Muscle layer of duodenum (tissue), 2 donors: ENCODE measurements around the gene SORCS2.
"Not testable (repeated sequence)": the region's sequence is repeated elsewhere in the genome, so short reads cannot be mapped to it uniquely, and the experiment has no call there.

Experiments used
- H3K27ac ChIP-seq: one replicate; pipeline ENCODE4 v1.7.0; 2013; ENCODE audit warnings: mild to moderate bottlenecking, low read length
- H3K27me3 ChIP-seq: one replicate; pipeline ENCODE4 v1.7.0; 2013; ENCODE audit warnings: low read depth, mild to moderate bottlenecking, control low read depth, low read length
- H3K36me3 ChIP-seq, 2 donors: one replicate each; pipeline ENCODE4 v1.7.0; 2013; ENCODE audit warnings: low read length in 2 of 2, control low read depth in 1 of 2, mild to moderate bottlenecking in 1 of 2; ENCODE audit not compliant: insufficient read depth in 2 of 2, control insufficient read depth in 1 of 2
- H3K4me1 ChIP-seq, 2 donors: one replicate each; pipeline ENCODE4 v1.7.0; 2013; ENCODE audit warnings: low read length in 2 of 2, mild to moderate bottlenecking in 2 of 2, control low read depth in 1 of 2, moderate library complexity in 1 of 2; ENCODE audit not compliant: insufficient read depth in 2 of 2, control insufficient read depth in 1 of 2
- H3K4me3 ChIP-seq, 2 donors: one replicate each; pipeline ENCODE4 v1.7.0; 2013; ENCODE audit warnings: low read length in 2 of 2, low read depth in 1 of 2, mild to moderate bottlenecking in 1 of 2
- H3K9me3 ChIP-seq, 2 donors: one replicate each; pipeline ENCODE4 v1.7.0; 2013; ENCODE audit warnings: low read length in 2 of 2, control low read depth in 1 of 2, mild to moderate bottlenecking in 1 of 2; ENCODE audit not compliant: control insufficient read depth in 1 of 2
- donor health status: healthy.

The SORCS2 gene

GRCh38 chr4:7442574-7443162 lies 250.3 kb downstream of the SORCS2 start:
- Histone ChIP-seq H3K4me3 (no peak overlapping the region), H3K9me3 (no peaks in the 10 kb centered on the region), H3K36me3 (no peaks in the 10 kb centered on the region), H3K27me3 (no peaks in the 10 kb centered on the region), H3K4me1 (no peaks in the 10 kb centered on the region), H3K27ac (no peak overlapping the region)

- Histone ChIP-seq H3K36me3 (no peaks in the 10 kb centered on the region), H3K4me1 (no peaks in the 10 kb centered on the region), H3K9me3 (no peaks in the 10 kb centered on the region), H3K27me3 (no peaks in the 10 kb centered on the region), H3K4me3 (no peak overlapping the region), H3K27ac (no peak overlapping the region)
Observed at GRCh38 chr4:7444314-7444713, 252.0 kb downstream of the SORCS2 start.

- H3K4me1 ChIP-seq, result no peaks in the 10 kb centered on the region
- no peak overlapping the region for H3K4me3 ChIP-seq
- H3K27me3 ChIP-seq, result no peaks in the 10 kb centered on the region
- H3K9me3 ChIP-seq, result no peaks in the 10 kb centered on the region
- no peak overlapping the region for H3K27ac ChIP-seq
- no peaks in the 10 kb centered on the region for H3K36me3 ChIP-seq
Observed at GRCh38 chr4:7444731-7445130, 252.4 kb downstream of the SORCS2 start.

DNA sequence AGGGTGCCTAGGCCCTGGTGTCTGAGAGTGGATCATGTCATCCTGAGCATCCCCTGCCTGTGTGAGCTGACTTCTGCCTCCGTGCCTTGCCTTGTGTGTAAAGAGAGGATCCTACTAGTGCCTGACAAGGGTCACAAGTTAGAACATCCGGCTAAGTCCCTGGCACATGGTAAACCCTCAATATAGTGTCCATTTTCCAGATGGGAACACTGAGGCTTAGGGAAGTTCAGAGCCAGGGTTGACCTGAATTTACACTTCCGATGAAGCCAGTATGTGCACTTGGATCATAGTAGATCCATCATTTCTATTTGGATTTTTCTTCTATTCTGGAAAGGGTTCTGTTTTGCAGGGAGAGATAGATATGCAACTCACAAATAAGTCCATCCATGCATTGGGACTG lies 254.9 kb downstream of the SORCS2 start:
- Histone ChIP-seq H3K9me3 (no peaks in the 10 kb centered on the region), H3K4me3 (no peak overlapping the region), H3K27ac (no peak overlapping the region), H3K36me3 (no peaks in the 10 kb centered on the region), H3K4me1 (no peaks in the 10 kb centered on the region), H3K27me3 (no peaks in the 10 kb centered on the region)

GRCh38 chr4:7448036-7448435 lies 255.7 kb downstream of the SORCS2 start:
- H3K4me1 ChIP-seq, result no peaks in the 10 kb centered on the region
- no peaks in the 10 kb centered on the region for H3K9me3 ChIP-seq
- H3K27ac ChIP-seq, result no peak overlapping the region
- H3K36me3 ChIP-seq, result no peaks in the 10 kb centered on the region
- no peaks in the 10 kb centered on the region for H3K27me3 ChIP-seq
- no peak overlapping the region for H3K4me3 ChIP-seq

DNA sequence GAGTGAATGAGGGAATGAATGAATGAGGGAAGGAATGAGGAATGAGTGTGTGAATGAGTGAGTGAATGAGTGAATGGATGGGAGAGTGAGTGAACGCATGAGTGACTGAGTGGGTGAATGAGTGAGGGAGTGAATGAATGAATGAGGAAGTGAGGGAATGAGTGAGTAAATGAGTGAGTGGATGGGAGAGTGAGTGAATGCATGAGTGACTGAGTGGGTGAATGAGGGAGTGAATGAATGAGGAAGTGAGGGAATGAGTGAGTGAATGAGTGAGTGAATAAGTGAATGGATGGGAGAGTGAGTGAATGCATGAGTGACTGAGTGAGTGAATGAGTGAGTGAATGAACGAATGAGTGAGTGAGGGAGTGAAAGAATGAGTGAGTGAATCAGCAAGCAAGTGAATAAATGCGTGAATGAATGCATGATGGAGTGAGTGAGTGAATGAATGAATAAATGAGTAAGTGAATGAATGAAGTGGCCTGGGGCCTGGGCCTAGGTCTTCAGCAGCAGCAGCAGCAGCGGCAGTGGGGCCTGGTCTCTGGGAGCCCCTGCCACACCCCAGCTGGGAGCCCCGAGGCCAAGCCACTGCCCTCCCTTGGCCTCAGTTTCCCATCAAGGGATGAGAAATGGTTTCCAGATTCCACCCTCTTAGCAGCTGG lies 258.6 kb downstream of the SORCS2 start:
- H3K4me1 ChIP-seq, result no peaks in the 10 kb centered on the region
- no peak overlapping the region for H3K4me3 ChIP-seq
- no peak overlapping the region for H3K27ac ChIP-seq
- no peaks in the 10 kb centered on the region for H3K36me3 ChIP-seq
- no peaks in the 10 kb centered on the region for H3K27me3 ChIP-seq
- no peaks in the 10 kb centered on the region for H3K9me3 ChIP-seq

DNA sequence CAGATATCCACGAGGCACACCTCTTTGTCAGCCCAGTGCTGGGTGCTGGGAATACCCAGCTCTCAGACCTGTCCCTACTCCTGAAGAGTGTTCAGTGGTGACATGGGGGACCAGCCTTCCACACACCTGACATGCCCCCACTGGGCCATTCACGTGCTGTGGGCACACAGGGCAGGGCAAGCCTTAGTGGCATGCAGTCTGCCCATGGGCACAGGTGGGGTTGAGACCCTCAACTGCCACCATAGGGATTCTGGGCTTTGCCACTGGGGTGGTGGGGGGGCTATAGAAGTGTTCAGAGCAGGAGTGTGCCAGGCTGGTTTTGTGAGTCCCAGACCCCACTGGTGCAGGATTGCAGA lies 259.1 kb downstream of the SORCS2 start:
- Histone ChIP-seq H3K4me3 (no peak overlapping the region), H3K9me3 (no peaks in the 10 kb centered on the region), H3K36me3 (no peaks in the 10 kb centered on the region), H3K4me1 (no peaks in the 10 kb centered on the region), H3K27me3 (no peaks in the 10 kb centered on the region), H3K27ac (no peak overlapping the region)

GRCh38 chr4:7451800-7452199 lies 259.5 kb downstream of the SORCS2 start:
- no peaks in the 10 kb centered on the region for H3K4me1 ChIP-seq
- no peaks in the 10 kb centered on the region for H3K36me3 ChIP-seq
- H3K27ac ChIP-seq, result no peak overlapping the region
- H3K4me3 ChIP-seq, result no peak overlapping the region
- H3K9me3 ChIP-seq, result no peaks in the 10 kb centered on the region
- no peaks in the 10 kb centered on the region for H3K27me3 ChIP-seq

DNA sequence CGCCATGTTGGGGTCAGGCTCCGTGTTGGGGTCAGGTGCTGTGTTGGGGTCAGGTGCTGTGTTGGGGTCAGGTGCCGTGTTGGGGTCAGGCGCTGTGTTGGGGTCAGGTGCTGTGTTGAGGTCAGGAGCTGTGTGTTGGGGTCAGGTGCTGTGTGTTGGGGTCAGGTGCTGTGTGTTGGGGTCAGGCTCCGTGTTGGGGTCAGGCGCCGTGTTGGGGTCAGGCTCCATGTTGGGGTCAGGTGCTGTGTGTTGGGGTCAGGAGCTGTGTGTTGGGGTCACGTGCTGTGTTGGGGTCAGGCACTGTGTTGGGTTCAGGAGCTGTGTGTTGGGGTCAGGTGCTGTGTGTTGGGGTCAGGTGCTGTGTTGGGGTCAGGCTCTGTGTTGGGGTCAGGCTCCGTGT lies 260.5 kb downstream of the SORCS2 start:
- H3K4me1 ChIP-seq, result not testable (repeated sequence)

DNA sequence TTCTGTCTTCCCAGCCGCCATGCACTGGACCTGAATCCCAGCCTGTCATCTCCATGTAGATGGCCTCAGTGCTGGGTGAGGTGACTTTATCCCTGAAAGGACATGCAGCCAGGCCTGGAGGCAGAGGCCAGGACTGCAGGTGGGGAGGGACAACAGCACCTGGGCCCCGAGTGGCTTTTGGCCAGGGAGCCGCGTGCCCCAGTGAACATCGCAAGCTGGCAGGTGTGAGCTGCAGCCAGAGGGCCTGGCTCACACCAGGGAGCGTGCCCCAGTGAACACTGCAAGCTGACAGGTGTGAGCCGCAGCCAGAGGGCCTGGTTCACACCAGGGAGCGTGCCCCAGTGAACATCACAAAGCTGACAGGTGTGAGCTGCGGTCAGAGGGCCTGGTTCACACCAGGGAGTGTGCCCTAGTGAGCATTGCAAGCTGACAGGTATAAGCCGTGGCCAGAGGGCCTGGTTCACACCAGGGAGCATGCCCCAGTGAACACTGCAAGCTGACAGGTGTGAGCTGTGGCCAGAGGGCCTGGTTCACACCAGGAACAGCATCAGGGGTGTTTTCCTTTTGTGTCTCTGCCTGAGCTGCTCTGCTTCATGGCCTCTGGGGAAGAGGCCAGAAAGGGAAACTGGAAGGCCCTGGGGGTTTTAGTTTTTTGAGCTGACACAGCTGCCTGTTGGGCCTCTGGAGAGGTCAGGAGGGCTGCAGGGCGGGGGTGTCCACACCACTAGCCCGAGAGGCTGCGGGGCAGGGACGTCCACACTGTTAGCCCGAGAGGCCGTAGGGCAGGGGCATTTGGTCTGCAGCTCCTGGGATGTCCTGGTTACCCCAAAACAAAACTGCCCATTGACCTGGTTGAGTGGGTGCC lies 265.1 kb downstream of the SORCS2 start:
- Histone ChIP-seq H3K4me3 (no peak overlapping the region), H3K27ac (no peak overlapping the region), H3K36me3 (no peaks in the 10 kb centered on the region), H3K4me1 (peaks cover 0 to 6% of the 10 kb centered on the region in 2 donors), H3K9me3 (no peaks in the 10 kb centered on the region), H3K27me3 (no peaks in the 10 kb centered on the region)

More for the DNA sequence above, 260.5 kb downstream of the SORCS2 start:
- H3K4me3 ChIP-seq, H3K27me3 ChIP-seq, H3K36me3 ChIP-seq, H3K9me3 ChIP-seq, H3K27ac ChIP-seq: not testable (repeated sequence)

DNA sequence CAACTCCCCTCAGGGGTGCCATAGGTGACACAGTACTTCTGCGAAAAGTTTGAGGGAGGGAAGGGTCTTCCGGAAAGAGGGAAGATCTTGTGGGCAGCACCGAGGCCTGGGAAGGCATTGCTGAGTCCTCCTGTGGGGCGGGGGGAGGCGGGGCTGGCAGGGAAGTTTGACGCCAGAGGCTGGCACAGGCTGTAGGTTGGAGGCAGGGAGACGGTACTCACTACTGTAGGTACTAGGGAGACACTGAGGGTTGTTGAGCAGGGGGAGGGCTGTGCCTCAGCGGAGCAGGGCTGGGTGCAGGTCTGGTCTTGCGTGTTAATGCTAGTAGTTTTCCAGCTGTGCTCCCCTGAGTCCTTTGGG lies 265.7 kb downstream of the SORCS2 start:
- Histone ChIP-seq H3K36me3 (no peaks in the 10 kb centered on the region), H3K4me3 (no peak overlapping the region), H3K27ac (no peak overlapping the region), H3K27me3 (no peaks in the 10 kb centered on the region), H3K9me3 (no peaks in the 10 kb centered on the region), H3K4me1 (peaks cover 0 to 12% of the 10 kb centered on the region in 2 donors)
